ENCODE measurements around the gene TMEM163.

GRCh38 chr2:134636714-134637113, 82.1 kb downstream of the TMEM163 start:
- TF ChIP-seq YY1 (IDR thresholded peaks at IDR 0.05; ENCODE audit: low read depth) (no peak), TAF1 (IDR thresholded peaks at IDR 0.05; ENCODE audit: low read depth) (no peak), CREB1 (IDR thresholded peaks at IDR 0.05; ENCODE audit: low read depth) (no peak)
- TF ChIP-seq, protein P1, sequence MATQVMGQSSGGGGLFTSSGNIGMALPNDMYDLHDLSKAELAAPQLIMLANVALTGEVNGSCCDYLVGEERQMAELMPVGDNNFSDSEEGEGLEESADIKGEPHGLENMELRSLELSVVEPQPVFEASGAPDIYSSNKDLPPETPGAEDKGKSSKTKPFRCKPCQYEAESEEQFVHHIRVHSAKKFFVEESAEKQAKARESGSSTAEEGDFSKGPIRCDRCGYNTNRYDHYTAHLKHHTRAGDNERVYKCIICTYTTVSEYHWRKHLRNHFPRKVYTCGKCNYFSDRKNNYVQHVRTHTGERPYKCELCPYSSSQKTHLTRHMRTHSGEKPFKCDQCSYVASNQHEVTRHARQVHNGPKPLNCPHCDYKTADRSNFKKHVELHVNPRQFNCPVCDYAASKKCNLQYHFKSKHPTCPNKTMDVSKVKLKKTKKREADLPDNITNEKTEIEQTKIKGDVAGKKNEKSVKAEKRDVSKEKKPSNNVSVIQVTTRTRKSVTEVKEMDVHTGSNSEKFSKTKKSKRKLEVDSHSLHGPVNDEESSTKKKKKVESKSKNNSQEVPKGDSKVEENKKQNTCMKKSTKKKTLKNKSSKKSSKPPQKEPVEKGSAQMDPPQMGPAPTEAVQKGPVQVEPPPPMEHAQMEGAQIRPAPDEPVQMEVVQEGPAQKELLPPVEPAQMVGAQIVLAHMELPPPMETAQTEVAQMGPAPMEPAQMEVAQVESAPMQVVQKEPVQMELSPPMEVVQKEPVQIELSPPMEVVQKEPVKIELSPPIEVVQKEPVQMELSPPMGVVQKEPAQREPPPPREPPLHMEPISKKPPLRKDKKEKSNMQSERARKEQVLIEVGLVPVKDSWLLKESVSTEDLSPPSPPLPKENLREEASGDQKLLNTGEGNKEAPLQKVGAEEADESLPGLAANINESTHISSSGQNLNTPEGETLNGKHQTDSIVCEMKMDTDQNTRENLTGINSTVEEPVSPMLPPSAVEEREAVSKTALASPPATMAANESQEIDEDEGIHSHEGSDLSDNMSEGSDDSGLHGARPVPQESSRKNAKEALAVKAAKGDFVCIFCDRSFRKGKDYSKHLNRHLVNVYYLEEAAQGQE (IDR thresholded peaks at IDR 0.05; ENCODE audit: low read depth), result no peak
- TF ChIP-seq, protein P2, sequence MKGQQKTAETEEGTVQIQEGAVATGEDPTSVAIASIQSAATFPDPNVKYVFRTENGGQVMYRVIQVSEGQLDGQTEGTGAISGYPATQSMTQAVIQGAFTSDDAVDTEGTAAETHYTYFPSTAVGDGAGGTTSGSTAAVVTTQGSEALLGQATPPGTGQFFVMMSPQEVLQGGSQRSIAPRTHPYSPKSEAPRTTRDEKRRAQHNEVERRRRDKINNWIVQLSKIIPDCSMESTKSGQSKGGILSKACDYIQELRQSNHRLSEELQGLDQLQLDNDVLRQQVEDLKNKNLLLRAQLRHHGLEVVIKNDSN (IDR thresholded peaks at IDR 0.05), result no peak
